SH-SY5Y (cell line): ENCODE results near the gene TCFL5.

Experiments used
- GATA2 ChIP-seq: IDR thresholded peaks from 2 replicates; pipeline ENCODE4 v1.6.1; 2011; ENCODE audit warnings: mild to moderate bottlenecking, low read depth, low read length
- GATA3 ChIP-seq: IDR thresholded peaks from 2 replicates; pipeline ENCODE4 v1.6.1; 2011; ENCODE audit warnings: low read depth, mild to moderate bottlenecking, low read length, moderate library complexity

GRCh38 chr20:62885046-62885895 is 23.6 kb upstream of the TCFL5 start:
- TF ChIP-seq GATA2 (no peak), GATA3 (no peak)
